ENCODE results near the gene JAKMIP1.

The JAKMIP1 gene

GRCh38 chr4:6059375-6059805 lies 141.0 kb downstream of the JAKMIP1 start:
- Histone ChIP-seq H4K20me1 (ENCODE audit: control insufficient read depth, insufficient read depth, low read depth, low read length) (no peaks in the 10 kb centered on the region), H3K9me3 (ENCODE audit: control insufficient read depth, insufficient read depth, low read length) (peaks cover 31% of the 10 kb centered on the region), H3F3A (ENCODE audit: control insufficient read depth, insufficient read depth) (no peaks in the 10 kb centered on the region), H3K27me3 (ENCODE audit: control insufficient read depth, low read length) (no peaks in the 10 kb centered on the region), H3K36me3 (ENCODE audit: control insufficient read depth, low read length) (no peaks in the 10 kb centered on the region), H3K4me1 (ENCODE audit: control insufficient read depth, low read length) (no peaks in the 10 kb centered on the region), H3K27ac (ENCODE audit: low read depth, low read length) (no peak overlapping the region), H3K4me3 (ENCODE audit: low read length) (no peak overlapping the region), H3K79me2 (ENCODE audit: control insufficient read depth, low read length) (no peaks in the 10 kb centered on the region), H3K9me2 (replicated peaks; ENCODE audit: control insufficient read depth, low read length) (no peaks in the 10 kb centered on the region), H3K4me2 (ENCODE audit: low read length) (no peak overlapping the region)
- TF ChIP-seq EZH2phosphoT487 (IDR thresholded peaks at IDR 0.05; ENCODE audit: borderline replicate concordance, low read length), result no peak

- H3K9me3 ChIP-seq (ENCODE audit: control insufficient read depth, insufficient read depth, low read length), result peaks cover 31% of the 10 kb centered on the region
- TF ChIP-seq CTCF (IDR thresholded peaks at IDR 0.05; ENCODE audit: low read depth, low read length, poor library complexity, severe bottlenecking), result no peak
- no peak for TF ChIP-seq EZH2phosphoT487 (IDR thresholded peaks at IDR 0.05; ENCODE audit: borderline replicate concordance, low read length)
- H4K20me1 ChIP-seq (ENCODE audit: control insufficient read depth, insufficient read depth, low read depth, low read length), result no peaks in the 10 kb centered on the region
- H3K4me3 ChIP-seq (ENCODE audit: low read length), result no peak overlapping the region
- H3K27ac ChIP-seq (ENCODE audit: low read depth, low read length), result no peak overlapping the region
- no peaks in the 10 kb centered on the region for H3K79me2 ChIP-seq (ENCODE audit: control insufficient read depth, low read length)
- H3K36me3 ChIP-seq (ENCODE audit: control insufficient read depth, low read length), result no peaks in the 10 kb centered on the region
- H3K9me2 ChIP-seq (replicated peaks; ENCODE audit: control insufficient read depth, low read length), result no peaks in the 10 kb centered on the region
- H3K27me3 ChIP-seq (ENCODE audit: control insufficient read depth, low read length), result no peaks in the 10 kb centered on the region
- no peaks in the 10 kb centered on the region for H3F3A ChIP-seq (ENCODE audit: control insufficient read depth, insufficient read depth)
- no peaks in the 10 kb centered on the region for H3K4me1 ChIP-seq (ENCODE audit: control insufficient read depth, low read length)
- no peak overlapping the region for H3K4me2 ChIP-seq (ENCODE audit: low read length)
These were observed 141.6 kb downstream of the JAKMIP1 start for GRCh38 chr4:6058531-6059374.

GRCh38 chr4:6056976-6057766 lies 143.2 kb downstream of the JAKMIP1 start:
- H3K27me3 ChIP-seq (ENCODE audit: control insufficient read depth, low read length), result no peaks in the 10 kb centered on the region
- no peaks in the 10 kb centered on the region for H3F3A ChIP-seq (ENCODE audit: control insufficient read depth, insufficient read depth)
- H3K79me2 ChIP-seq (ENCODE audit: control insufficient read depth, low read length), result no peaks in the 10 kb centered on the region
- no peaks in the 10 kb centered on the region for H3K36me3 ChIP-seq (ENCODE audit: control insufficient read depth, low read length)
- H4K20me1 ChIP-seq (ENCODE audit: control insufficient read depth, insufficient read depth, low read depth, low read length), result no peaks in the 10 kb centered on the region
- H3K9me2 ChIP-seq (replicated peaks; ENCODE audit: control insufficient read depth, low read length), result no peaks in the 10 kb centered on the region
- H3K4me3 ChIP-seq (ENCODE audit: low read length), result no peak overlapping the region
- H3K4me1 ChIP-seq (ENCODE audit: control insufficient read depth, low read length), result no peaks in the 10 kb centered on the region
- H3K4me2 ChIP-seq (ENCODE audit: low read length), result no peak overlapping the region
- no peak overlapping the region for H3K27ac ChIP-seq (ENCODE audit: low read depth, low read length)
- TF ChIP-seq EZH2phosphoT487 (IDR thresholded peaks at IDR 0.05; ENCODE audit: borderline replicate concordance, low read length), result no peak
- no peak for TF ChIP-seq CTCF (IDR thresholded peaks at IDR 0.05; ENCODE audit: low read depth, low read length, poor library complexity, severe bottlenecking)
- H3K9me3 ChIP-seq (ENCODE audit: control insufficient read depth, insufficient read depth, low read length), result peaks cover 31% of the 10 kb centered on the region
